HG02678 (cell line): ENCODE results near the gene URB1.

ENCODE experiments used
- ATAC-seq: cut with Tn5 transposase; IDR thresholded peaks from one replicate; pipeline ENCODE4 v1.9.1; 2021; ENCODE audit warnings: mild to moderate bottlenecking, moderate library complexity; ENCODE audit not compliant: unreplicated experiment

Gene URB1

DNA sequence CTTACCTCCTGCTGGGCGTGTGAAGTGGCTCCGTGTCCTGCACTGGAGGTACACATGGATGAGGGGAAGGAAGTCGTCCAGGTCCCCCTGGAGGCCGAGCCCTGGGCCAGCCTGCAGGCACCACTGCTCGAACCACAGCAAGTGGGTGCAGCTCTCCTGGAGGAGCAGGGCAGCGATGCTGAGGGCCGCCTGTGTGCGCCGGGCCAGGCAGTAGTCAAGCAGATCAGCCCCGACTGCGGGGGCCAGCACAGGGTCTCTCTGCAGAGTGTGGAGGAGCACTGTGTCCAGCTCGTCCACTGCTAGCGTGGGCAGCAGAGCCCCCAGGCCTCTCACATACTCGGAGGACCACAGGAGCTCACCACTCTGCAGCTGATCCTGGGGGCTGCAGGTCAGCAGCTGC, 45.9 kb downstream of the URB1 start:
- no peak for ATAC-seq

- no peak for ATAC-seq
These were observed 51.7 kb downstream of the URB1 start for GRCh38 chr21:32340863-32341848.

- ATAC-seq, result no peak
These were observed 54.4 kb downstream of the URB1 start for GRCh38 chr21:32338209-32338921.

- ATAC-seq, result no peak
These were observed 55.6 kb downstream of the URB1 start for GRCh38 chr21:32337206-32337605.

DNA sequence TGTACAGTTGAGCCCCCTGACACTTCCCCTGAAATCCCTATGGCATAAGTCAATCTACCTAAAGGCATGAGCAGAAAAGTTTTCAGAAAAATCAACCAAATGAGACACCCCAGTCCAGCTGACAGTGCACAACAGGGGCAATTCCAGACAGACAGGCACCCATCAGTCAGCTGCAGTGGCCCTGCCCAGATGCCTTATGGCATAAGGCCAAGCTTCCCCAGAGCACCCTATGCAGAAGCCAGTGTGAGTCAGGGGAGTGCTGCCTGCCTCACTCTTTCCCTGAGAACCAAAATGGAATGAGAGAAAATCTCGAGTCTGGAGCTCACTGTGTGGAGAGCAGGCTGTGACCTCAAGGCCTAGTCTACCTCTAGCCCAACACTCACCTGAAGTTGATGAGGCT, 56.1 kb downstream of the URB1 start:
- no peak for ATAC-seq

GRCh38 chr21:32335601-32336575, 56.9 kb downstream of the URB1 start:
- no peak for ATAC-seq

- ATAC-seq, result no peak
These were observed 57.8 kb downstream of the URB1 start for GRCh38 chr21:32334980-32335531.

DNA sequence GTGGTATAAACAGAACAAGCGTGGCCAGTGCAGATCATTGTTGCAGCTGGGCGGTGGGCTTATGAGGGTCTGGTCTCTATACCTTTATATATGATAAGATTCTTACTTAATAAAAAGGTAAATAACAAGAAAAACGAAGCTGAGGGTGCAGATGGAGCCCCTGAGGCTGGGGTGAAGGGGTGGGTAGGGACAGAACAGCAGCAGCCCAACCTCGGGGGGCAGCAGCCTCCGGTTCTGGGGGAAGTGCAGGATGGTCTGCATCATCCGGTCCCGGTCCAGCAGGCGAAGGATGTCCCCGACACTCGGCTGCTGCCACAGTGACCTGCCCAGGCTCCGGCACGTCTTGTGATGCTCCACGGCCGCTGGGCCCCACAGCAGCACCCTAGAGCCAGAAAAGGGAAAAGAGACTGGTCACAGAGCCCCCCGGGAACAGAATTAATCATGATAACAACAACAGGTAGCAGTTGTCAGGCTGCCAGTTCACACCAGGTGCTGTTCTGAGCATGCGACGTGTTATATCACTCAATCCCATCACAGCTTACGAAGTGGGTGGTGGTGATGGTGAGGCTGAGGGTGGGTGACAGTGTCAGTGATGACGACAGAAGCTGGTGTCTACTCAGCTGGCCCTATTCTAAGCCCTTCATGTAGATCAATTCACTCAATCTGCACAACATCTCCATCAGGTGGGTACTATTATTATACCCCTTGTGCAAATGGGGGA, 58.7 kb downstream of the URB1 start:
- ATAC-seq, result no peak

DNA sequence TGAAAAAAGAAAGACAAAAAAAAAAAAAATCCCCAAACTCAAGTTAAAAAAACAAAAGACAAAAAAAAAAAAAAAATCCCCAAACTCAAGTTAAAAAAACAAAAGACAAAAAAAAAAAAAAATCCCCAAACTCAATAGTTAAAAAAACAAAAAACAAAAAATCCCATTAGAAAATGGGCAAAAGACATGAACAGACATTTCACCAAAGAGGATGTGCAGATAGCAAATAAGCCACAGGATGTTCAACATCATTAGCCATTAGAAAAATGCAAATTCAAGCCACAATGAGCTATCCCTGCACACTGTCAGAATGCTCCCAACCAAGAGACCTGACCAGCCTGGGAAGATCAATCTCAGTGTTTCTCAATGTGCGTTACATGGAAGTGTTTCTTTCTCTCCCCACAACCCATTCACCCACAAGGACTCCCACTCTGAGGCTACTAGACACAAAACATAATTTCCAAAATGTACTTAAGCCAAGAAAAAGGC, 60.3 kb downstream of the URB1 start:
- no peak for ATAC-seq

- ATAC-seq, result no peak
These were observed 61.1 kb downstream of the URB1 start for GRCh38 chr21:32331444-32332305.

GRCh38 chr21:32330784-32331311, 62.0 kb downstream of the URB1 start:
- ATAC-seq, result no peak

DNA sequence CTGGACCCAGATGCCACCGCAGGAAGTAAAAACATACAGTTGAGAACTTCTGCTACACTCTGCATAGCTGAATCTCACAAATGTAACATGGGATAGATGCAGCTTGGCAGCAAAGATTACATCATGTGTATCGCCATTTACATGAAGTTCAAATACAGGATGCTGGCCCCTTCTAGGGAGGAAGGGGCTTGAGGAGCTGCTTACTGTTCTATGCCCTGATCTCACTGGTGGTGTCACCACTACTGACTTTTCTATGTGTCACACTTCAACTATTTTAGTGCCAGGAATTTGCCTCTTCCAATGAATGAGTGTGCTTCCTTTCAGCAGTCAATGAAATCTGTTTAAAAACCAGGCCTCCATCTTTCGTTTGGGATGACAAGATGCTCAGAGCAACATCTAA, 63.0 kb downstream of the URB1 start:
- no peak for ATAC-seq

- no peak for ATAC-seq
These were observed 63.5 kb downstream of the URB1 start for GRCh38 chr21:32329331-32329730.

- ATAC-seq, result no peak
These were observed 64.2 kb downstream of the URB1 start for GRCh38 chr21:32328595-32328994.

DNA sequence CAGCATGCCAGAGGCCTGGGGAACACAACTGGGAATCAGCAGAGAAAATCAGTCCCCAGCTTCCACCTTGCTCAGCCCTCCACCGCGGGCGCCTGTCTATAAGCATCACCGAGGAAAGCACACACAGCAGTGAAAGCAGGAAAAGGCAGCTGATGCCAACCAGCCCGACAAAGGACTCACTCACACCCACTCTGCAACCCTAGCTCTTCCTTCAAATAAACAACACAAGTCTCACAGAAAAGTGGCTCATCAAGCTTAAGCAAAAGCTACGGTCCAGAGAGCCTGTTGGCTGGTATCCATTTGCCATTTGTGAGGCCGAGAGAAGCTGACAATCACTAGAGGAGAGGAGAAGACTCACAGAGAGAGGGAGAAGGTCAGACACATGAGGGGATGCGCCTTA, 67.1 kb downstream of the URB1 start:
- ATAC-seq, result no peak

DNA sequence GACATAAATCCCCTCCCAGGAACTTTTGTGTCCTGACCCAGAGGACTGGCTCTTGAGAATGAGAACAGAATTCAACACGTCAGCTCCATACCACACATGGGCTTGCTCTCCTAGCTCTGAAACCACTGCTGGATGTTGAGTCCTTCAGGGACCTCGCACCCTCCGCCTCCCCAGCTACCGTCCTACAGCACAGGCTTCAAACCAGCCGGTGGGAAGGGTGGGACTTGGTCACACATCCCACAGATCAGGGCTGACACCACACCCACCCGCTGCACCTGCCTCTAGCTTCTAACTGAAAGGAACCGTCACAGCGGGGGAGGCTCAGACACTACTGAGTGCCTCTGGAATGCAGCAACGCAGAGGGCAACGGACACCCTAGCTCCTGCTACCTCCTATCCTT, 70.1 kb downstream of the URB1 start:
- ATAC-seq, result no peak

- no peak for ATAC-seq
These were observed 70.7 kb downstream of the URB1 start for GRCh38 chr21:32322103-32322502.

GRCh38 chr21:32321480-32321879, 71.3 kb downstream of the URB1 start:
- no peak for ATAC-seq

GRCh38 chr21:32320726-32321125, 72.1 kb downstream of the URB1 start:
- no peak for ATAC-seq
